ENCODE results near the gene NFATC2.

NFATC2 gene

DNA sequence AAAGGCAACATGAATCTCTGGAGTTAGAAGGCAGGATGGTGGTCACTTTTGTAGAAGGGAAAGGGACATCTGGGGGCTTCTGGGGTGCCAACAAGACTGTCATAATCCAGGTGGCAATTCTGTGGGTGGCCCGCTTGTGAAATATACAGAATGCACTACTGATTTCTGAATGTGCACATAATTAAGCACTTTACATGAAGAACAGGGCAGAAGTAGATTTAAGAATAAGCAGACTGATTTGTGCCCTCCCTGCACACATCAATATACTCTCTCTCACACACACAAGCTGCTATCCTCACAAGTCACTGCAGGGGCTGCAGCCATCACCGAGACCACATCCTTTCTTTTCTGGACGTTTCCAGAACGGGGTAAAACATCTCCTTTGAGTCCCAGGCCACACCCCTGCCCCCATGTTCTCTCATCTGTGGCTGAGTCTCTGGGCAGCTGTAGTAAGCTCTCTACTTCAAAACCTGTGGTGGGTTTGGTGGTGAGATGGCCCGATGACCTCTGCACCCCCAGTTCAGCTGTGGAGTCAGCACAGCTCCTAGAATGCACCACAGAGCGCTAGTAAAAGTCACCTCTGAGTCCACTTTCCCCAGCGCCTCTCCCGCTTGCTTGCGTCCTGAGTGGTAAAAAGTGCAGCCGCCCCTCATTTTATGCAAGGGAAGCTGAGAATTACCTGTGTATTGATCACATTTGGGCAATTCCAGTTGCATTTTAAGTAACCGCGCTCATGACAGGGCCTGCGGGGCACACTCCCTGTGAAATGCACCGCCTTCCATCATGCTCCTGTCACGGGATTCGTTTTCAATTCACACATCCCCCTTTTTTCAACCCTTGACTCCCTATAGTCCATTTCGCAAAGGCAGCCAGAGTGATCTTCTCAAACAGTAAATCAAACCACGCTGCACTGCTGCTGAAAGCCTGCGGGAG, 115.5 kb downstream of the NFATC2 start:
- DNase-seq: no peak

DNA sequence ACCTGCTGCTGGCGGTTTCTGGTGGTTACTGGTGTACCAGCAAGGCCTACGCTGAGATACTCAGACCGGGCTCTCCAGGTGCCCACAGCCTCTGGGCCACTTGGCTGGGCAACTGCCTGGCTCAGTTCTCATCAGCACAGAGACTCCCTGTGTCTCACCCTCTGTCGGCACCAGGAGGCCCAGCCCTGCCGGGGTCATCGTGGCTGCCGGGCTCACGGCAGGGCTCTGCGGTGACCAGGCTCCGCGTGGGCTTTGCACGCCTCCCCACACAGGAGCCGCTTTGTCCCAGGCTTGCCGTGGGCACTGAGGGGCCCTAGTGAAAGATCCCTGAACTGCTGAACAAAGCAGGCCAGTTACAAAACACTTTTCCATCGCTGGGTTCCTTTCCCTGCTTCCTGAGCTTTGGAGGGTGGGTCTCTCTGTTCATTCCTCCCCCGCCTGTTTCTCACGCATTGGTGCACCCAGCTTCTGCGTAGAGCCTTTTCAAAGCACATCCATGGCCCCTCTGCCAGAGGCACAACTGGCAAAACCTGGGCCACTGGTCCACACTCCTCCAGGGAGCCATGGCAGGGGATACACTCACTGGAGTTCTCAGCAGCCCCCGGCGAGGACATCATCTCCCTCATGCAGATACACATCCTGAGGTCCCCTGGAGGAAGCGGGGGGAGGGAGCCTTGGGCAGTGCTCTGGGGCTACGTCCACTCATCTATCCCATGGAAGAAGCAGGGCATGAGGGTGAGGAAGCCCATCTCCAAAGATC, 117.0 kb downstream of the NFATC2 start:
- no peak for DNase-seq

DNA sequence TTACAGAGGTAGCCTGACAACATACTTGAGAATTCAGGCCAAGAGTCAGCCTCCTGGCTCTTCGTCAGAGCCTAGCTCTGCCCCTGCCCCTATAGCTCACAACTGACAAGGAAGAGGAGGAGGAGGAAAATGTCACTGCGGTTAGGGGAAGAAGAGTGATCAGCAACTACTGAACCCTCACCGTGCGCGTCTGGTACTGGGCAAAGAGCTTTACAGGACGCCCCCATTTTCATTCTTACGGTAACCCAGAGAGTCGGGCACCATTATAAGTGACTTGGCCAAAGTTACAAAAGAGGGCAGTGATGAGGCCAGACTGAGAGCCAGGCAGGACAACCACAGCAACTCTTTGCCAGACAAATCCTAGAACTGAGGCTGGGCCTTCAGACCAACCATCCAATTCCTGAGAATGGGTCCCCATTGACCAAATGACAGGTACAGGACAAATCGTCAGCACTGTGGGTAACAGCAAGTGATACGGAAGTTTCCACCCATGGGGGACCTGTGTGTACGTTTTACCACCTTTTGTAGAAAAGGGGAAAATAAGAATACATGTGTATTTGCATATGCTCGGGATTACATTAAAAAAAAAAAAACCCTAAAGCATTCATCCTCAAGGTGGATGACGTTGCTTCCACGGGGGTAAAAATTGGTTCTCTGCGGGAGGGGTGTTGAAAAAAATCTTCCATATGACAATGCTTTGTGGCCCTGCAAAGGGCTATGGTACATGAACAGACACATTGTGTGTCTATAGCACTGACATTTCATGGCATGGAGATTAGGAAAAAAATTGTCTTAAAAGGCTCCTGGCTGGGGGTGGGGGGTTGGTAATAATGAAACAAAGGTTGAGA, 118.0 kb downstream of the NFATC2 start:
- no peak for DNase-seq

DNA sequence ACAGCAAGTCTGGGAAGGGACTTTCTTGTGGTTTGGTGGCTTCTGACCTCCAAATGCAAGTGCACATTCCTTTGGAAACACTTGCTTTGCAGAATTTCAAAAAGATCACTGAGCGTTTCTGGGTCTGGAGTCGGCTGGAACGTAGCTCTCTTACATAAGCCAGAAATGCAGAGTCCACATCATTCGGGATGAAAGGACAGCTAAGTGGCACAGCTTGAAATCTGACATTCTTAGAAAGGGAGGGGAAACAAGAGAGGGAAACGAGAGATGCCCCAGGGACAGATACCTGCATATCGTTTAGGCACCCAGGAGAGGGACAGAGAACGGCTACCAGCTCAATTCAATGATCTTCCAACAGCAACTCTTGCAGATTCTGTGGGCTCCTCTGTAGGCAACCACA, 118.7 kb downstream of the NFATC2 start:
- no peak for DNase-seq

DNA sequence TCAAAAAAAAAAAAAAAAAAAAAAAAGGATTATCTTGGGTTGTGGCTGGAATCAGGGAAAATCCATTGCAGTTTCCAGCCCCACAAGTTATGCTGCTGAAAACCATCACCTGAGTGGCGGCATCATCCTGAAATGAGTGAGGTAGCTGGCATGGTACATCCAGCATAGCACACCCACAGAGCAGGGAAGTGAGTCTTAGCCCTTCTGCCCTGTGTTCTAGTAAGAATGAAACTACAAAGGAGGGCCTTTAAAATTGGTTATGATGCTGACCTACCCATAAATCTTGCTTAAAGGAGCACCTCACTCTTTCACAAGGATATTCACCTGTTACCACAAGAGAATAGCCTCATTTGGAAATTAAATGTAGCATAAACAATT, 119.2 kb downstream of the NFATC2 start:
- no peak for DNase-seq

DNA sequence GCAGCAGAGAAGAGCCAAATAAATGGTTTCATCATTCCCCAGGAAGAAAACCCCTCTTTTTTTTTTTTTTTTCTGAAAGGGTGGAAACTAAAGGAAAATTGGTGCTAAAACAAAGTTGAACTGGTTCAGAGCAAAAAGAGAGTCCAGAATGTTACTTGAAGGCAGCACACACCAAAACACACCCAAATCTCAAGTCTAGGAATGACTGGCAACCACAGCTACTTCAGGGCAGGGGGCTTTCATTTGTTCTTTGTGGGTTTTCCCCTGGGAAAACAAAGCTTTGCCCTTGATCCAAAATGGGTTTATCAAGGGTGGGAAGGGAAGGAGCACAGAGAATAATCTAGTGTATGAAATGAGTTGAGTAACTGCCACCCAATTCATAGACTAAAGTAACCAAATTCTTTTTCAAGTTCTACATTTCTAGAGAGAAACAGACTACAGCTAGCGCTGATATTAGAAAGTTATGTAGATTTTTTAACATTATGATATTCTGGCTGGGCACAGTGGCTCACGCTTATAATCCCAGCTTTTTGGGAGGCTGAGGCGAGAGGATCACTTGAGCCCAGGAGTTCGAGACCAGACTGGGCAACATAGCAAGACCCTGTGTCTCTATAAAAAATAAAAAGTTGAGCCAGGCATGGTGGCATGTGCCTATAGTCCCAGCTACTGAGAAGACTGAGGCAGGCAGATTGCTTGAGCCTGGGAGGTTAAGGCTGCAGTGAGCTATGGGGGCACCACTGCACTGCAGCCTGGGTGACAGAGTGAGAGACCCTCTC, 119.8 kb downstream of the NFATC2 start:
- no peak for DNase-seq

DNA sequence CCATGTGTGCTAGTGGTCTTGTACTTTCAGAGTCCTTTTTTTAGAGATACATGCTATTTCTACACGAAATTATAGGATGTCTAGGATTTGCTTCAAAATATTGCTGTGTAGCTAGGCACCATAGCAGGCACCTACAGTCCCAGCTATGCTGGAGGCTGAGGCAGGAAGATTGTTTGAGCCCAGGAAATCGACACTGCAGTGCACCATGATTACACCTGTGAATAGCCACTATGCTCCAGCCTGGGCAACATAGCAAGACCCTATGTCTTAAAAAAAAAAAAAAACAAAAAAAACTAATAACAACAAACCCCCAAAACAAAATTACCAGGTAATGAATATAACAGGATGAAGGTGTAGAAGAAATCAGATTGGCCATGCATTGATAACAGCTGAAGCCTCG, 121.7 kb downstream of the NFATC2 start:
- no peak for DNase-seq

DNA sequence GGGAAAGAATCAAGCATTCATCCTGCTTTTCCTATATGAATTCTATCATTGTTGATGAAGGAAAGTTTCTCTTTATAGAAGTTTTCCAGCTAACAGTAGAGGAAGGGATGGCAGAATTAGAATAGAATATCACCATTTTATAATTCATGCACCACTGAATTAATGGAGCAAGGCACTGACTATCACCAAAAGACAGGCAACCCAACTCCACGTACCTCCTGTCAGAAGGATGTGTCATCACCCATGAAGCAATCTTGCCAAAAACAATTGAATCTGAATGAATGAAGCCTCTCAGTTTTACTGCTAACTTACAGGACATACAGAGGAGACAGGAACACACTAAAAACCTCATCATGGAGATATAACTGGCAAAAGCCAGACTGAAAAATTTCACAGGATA, 122.4 kb downstream of the NFATC2 start:
- no peak for DNase-seq

DNA sequence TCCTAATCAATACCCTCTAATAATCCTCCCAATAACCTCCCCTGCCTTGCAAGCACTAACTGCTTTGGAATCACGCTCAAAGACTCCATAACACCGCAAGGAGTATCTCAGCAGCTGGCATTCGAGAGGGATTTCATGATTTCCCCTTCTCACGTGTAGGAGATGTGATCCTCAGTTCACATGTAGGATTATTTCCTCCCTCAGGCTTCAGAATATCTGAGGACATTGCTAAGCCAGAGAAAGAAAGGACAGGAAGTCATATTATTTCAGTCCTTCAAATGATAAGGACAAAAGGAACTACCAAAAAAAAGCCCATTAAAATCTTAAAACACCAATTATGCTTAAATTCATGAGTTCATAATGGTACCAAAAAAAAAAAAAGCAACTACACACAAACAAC, 122.9 kb downstream of the NFATC2 start:
- DNase-seq: no peak

DNA sequence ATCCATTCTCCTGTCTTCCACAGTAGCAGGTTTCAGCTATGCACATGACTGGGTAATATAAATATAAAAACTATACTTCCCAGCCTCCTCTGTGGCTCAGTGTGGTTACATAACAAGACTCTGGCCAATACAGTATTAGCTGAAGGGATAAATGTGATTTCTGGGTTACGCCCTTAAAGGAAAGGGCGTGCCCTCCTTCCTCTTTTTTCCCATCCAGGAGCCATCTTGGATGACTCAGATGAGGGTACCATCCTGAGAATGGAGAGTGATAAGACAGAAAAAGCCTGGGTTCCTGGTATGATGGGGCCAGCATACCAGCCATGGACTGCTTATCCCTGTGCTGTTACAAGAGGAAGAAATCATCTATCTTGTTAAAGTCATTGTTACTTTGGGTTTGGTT, 123.3 kb downstream of the NFATC2 start:
- DNase-seq: no peak

DNA sequence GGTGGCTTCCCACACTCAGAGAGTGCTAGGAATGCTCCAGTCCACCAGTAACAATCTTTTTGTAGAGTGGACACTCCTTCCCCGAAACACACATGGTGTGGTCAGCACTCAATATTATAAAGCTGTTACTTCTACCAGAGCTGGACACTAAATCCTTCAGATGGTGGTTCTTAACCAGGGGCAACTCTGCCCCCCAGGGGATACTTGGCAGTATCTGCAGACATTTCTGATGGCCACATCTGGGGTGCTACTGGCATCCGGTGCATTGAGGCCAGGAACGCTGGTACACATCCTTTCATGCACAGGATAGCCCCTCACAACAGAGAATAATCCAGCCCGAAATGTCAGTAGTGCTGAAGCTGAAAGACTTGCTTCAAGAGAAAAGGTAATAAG, 124.4 kb downstream of the NFATC2 start:
- no peak for DNase-seq

DNA sequence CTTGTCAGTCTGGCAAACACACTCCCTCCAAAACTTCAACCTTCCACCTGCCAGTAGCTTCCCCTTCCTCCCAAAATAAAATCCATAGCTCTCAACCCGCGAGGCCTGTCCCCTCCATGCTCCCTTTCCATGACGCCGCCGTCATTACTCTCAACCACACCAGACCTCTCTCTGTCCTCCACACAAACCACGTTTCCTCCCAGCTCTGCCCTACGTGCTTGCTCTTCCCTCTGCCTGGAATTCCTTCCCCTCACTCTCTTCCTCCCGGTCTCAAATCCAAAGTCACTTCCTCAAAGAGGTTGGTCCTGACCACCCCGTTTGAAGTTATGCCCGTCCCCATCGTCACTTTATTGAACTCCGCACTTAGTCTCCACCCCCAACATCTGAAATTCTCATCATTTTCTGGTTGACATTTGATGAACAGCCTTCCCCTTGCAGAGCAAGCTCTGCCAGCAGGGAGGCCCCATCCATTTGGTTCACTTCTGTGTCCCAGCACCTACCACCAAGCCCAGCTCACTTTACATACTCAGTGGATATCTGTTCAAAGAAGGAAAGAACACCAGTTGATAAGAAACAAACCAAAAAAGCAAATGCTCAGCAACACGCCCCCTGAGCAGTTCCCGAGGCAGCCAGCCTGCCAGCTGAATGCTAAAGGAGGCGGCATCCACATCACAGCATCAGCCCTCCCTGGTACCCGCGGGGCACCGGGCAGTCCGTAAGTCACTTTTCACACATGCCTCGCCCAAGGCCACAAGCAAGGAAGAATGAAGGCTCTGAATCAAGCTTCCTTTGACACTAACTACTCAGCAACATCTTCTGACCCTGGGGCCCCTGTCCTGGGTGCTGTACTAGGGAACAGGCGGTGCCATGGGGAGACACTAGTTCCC, 125.0 kb downstream of the NFATC2 start:
- DNase-seq: no peak

DNA sequence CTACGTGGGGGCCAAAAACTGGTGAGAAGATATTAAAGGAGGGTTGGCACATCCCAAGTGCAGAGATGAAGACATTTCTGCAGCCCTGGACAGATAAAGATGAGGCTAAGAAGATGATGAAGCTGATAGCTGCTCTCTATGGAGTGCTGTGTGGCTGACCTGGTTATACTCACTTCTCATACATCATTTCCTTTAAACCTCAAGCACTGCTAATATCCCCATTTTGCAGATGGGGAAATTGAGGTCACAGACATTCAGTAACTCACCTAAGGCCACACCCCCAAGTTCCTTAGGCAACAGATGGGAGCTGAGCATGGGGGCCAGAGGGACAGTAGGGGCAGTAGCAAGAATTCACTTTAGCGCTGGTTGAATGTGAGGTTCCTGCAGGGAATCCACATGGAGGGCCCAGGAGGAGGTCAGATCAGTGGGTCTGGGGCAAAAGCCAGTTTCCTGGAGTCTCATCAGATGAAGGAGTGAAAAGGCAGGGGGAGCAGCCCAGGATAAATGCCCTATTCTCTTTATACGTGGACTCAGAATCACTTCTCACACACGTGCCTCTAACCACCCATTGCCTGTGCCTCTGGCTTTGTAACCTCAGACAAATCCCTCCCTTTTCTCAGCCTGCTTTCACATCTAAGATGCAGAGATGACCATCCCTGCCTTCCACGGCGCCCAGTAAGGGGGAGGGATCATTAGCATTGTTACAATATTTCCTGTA, 125.8 kb downstream of the NFATC2 start:
- no peak for DNase-seq

DNA sequence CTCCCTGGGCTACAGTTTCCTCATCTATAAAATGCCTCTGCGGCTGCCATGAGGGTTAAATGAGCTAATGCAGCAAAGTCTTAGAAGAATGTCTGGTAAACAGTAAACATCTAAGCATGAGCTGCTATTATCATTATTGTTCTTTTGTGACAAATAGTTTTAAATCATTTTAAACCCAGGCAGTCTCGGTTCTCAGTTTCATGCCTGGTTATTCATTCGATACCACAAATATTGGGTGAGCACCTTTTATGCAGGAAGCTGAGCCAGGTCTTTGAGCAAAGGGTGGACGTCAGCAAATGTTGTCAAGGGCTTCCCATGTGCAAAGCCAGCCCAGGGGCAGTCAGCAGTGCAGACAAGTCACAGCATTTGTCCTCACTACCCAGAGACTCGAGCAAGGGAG, 128.7 kb downstream of the NFATC2 start:
- DNase-seq: no peak

DNA sequence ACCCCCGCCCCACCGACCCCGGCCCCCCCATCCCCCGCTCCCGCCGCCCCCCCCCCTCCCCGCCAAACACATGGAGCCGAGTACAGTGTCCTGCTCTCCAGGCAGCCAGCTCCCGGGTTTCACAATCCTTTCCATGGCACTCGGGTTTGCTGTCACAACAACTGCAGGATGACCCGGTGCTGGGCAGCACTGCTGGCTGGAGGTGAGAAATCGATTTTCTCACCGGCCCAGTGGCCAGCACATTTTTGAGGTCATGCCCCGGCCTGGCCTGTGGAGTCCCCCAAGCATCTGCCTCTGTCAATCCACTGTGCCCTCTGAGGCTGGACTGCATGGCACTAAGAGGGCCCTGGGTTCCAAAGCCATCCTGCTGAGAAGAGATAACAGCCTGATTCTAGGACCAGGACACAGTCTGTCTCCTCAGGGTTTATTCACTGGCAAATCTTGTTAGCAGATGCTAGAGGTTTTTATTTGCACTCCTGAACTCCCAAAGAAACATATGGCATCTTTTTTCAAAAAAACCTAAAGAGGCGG, 129.5 kb downstream of the NFATC2 start:
- DNase-seq: no peak

DNA sequence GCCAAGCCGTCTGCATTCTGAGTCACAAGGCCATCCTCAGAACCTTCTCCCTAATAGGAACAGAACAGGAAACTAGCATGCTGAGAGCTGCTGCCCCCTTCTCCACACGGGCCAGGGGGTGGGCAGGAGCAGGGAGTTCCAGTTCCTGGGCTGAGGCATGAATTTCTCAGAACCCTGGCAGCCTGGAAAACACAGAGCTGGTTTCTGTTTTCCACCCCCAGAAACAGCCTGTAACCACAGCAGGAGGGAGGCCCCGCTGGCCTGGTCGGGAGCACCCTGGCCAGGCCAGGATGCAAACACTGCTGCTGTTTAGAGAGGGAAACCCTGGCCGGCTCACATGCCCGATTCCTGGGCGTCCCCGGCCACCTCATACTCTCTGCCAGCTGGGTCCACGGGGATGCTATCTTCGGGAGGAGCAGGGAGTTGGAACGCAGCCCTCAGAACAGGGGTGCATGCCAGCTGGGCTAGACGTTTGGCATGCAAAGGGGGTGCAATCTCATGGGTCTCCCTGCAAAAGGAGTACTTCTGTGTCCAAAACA, 130.1 kb downstream of the NFATC2 start:
- no peak for DNase-seq

DNA sequence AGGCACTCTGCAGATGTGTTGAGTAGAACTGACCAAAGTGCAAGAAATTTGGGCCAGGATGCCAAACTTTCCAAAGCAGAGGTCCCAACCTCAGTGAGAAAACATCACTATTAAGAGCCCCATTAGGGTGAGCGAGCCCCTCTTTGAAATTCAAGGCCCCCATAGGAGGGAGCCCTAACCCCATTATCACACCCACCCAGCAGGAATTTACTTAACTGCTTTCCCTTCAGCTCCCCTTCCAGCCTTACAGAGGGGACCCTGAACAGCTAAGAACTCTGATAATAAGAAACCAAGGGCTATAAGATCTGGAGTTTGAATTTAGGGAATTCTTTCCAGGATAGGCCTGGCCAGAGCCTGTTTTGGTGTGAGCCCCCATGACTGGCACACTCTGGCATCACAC, 130.6 kb downstream of the NFATC2 start:
- DNase-seq: no peak

DNA sequence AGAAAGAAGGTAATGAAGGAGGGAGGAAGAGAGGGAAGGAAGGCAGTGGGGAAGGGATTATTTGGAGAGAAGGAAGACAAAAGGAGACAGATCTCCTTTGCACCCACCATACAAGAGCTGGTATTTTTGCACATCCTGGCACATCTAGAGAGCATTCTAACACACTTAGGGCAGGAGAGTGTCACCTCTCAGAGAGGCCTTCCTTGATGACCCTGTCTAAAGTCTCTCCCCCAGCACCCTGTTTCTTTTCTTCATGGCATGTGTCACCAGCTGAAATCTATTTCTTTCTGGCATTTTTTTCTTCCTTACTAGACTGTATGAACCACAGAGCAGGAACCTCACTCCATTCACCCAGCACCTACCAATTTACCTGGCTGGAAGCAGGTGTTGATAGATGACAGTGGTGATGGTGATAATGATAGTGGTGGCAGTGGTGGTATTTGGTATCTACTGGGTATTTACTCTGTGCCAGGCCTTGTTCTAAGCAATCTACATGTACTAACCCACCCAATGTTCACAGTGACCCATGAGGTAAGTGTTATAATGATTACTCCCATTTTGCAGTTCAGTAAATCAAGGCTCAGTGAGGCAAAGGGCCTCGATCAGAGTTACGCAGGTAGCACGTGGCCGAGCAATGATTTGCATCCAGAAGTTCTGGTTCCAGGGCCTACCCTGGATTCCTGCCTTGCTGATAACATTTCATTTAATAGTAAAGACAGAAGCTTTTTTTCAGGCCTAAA, 131.8 kb downstream of the NFATC2 start:
- DNase-seq: no peak

DNA sequence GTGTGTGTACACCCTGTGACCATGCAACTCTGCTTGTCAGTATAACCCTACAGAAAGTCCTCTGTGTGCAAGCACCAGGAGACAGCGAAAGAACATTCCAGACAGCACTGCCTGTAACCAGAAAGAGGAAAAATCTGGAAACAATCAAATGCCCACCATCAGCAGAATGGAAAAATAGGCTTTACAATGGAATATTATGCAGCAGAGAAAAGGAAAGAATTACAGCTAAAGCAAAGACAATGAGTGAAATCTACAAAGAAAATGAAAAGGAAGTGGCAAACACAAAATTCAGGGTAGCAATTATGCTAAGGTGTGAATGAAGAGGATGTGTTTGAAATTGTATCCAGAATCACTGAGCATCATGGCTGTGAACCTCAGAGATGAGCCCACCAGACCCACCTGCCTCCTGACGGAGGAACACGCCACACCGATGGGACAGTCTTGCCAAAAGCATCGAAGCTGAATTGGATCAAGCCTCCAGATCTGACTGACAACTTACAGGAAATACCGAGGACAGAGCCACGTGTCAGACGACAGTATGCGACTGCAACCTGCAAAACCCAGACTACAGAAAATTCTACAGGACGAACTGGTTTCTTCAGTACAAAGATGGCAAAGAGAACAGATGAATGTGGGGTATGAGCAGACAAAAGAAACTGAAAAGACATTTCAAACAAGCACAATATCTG, 133.2 kb downstream of the NFATC2 start:
- no peak for DNase-seq

Data from NCI-H510A treated with DMSO at 0.1 percent for 48 hours (cell line).